Measurements from ENCODE around the gene CBX1. TPM values are rescaled to one million over a fixed set of nuclear protein-coding genes. Genes with fewer than 3 reads are reported as not detected.

The CBX1 gene
- total RNA-seq, 2 donors from 2014 or later = 173 to 230 TPM

- peaks cover 39% of the 10 kb centered on the region for H3K27me3 ChIP-seq (ENCODE audit: control insufficient read depth, insufficient read depth, low read length, poor library complexity, severe bottlenecking)
- no peaks in the 10 kb centered on the region for H3K9me3 ChIP-seq (ENCODE audit: control insufficient read depth, low read length)
- H3K27me3 Mint-ChIP-seq (ENCODE audit: insufficient read depth) = peaks cover 64% of the 10 kb centered on the region
- 71 to 88% methylated on average over 2 of the region's 2 CpGs for WGBS, 2 experiments (ENCODE audit: insufficient coverage in 1 of 2, insufficient read length in 1 of 2)
- H3K9me3 Mint-ChIP-seq = no peaks in the 10 kb centered on the region
- H3K36me3 Mint-ChIP-seq (ENCODE audit: low read depth) = no peaks in the 10 kb centered on the region
- TF ChIP-seq CTCF (conservative IDR thresholded peaks at IDR 0.05) = no peak
- H3K4me3 Mint-ChIP-seq = no peak overlapping the region
- H3K4me3 ChIP-seq (ENCODE audit: low read length) = no peak overlapping the region
- H3K27ac Mint-ChIP-seq = no peak overlapping the region
- H3K36me3 ChIP-seq (ENCODE audit: control insufficient read depth, insufficient read depth, low read length) = no peaks in the 10 kb centered on the region
- peaks cover 3% of the 10 kb centered on the region for H3K4me1 Mint-ChIP-seq
- H3K27ac ChIP-seq (ENCODE audit: low read depth, low read length) = no peak overlapping the region
- H3K9ac ChIP-seq (ENCODE audit: extremely low read depth, low read length, poor library complexity, severe bottlenecking) = no peak overlapping the region
- H3K4me1 ChIP-seq (ENCODE audit: control insufficient read depth, insufficient read depth, low read length) = no peaks in the 10 kb centered on the region
- DNase-seq = no peak
These were observed 62.6 kb downstream of the CBX1 start for GRCh38 chr17:48038687-48039086.

GRCh38 chr17:48037838-48038323 lies 63.4 kb downstream of the CBX1 start:
- Mint-ChIP-seq H3K27me3 (ENCODE audit: insufficient read depth) (peaks cover 66% of the 10 kb centered on the region), H3K4me1 (peaks cover 3% of the 10 kb centered on the region), H3K9me3 (no peaks in the 10 kb centered on the region), H3K27ac (no peak overlapping the region), H3K4me3 (peak overlapping the region; percentile 61), H3K36me3 (ENCODE audit: low read depth) (no peaks in the 10 kb centered on the region)
- H3K9me3 ChIP-seq (ENCODE audit: control insufficient read depth, low read length) = no peaks in the 10 kb centered on the region
- H3K27me3 ChIP-seq (ENCODE audit: control insufficient read depth, insufficient read depth, low read length, poor library complexity, severe bottlenecking) = peaks cover 44% of the 10 kb centered on the region
- no peaks in the 10 kb centered on the region for H3K4me1 ChIP-seq (ENCODE audit: control insufficient read depth, insufficient read depth, low read length)
- peak; percentile 75 for DNase-seq
- TF ChIP-seq CTCF (conservative IDR thresholded peaks at IDR 0.05) = no peak
- 23 to 50% methylated on average over 5 to 17 of the region's 19 CpGs for WGBS, 2 experiments (ENCODE audit: insufficient coverage in 1 of 2, insufficient read length in 1 of 2)
- no peaks in the 10 kb centered on the region for H3K36me3 ChIP-seq (ENCODE audit: control insufficient read depth, insufficient read depth, low read length)
- H3K9ac ChIP-seq (ENCODE audit: extremely low read depth, low read length, poor library complexity, severe bottlenecking) = no peak overlapping the region
- H3K27ac ChIP-seq (ENCODE audit: low read depth, low read length) = no peak overlapping the region
- H3K4me3 ChIP-seq (ENCODE audit: low read length) = no peak overlapping the region

- Mint-ChIP-seq H3K27me3 (ENCODE audit: insufficient read depth) (peaks cover 69% of the 10 kb centered on the region), H3K9me3 (no peaks in the 10 kb centered on the region), H3K36me3 (ENCODE audit: low read depth) (no peaks in the 10 kb centered on the region), H3K4me1 (peaks cover 3% of the 10 kb centered on the region), H3K4me3 (peak within 1 kb of the TSS; percentile 61), H3K27ac (no peak within 1 kb of the TSS)
- Histone ChIP-seq H3K27me3 (ENCODE audit: control insufficient read depth, insufficient read depth, low read length, poor library complexity, severe bottlenecking) (peaks cover 44% of the 10 kb centered on the region), H3K4me3 (ENCODE audit: low read length) (peak within 1 kb of the TSS; percentile 64), H3K9me3 (ENCODE audit: control insufficient read depth, low read length) (no peaks in the 10 kb centered on the region), H3K27ac (ENCODE audit: low read depth, low read length) (no peak within 1 kb of the TSS), H3K4me1 (ENCODE audit: control insufficient read depth, insufficient read depth, low read length) (no peaks in the 10 kb centered on the region), H3K36me3 (ENCODE audit: control insufficient read depth, insufficient read depth, low read length) (no peaks in the 10 kb centered on the region), H3K9ac (ENCODE audit: extremely low read depth, low read length, poor library complexity, severe bottlenecking) (no peak within 1 kb of the TSS)
- peak; percentile 85 for DNase-seq
- TF ChIP-seq CTCF (conservative IDR thresholded peaks at IDR 0.05) = peak; percentile 70
- WGBS, 2 experiments (ENCODE audit: insufficient coverage in 1 of 2, insufficient read length in 1 of 2) = 11 to 14% methylated on average over 10 to 73 of the region's 73 CpGs
These were observed 64.0 kb downstream of the CBX1 start, which contains the start of gene COPZ2 for GRCh38 chr17:48037036-48037837. COPZ2 (minus strand) TSS chr17:48037797; CDS start chr17:48037777, 20 bp downstream.
